ENCODE results near the gene FHL2. TPM values are rescaled to one million over a fixed set of nuclear protein-coding genes. Genes with fewer than 3 reads are reported as not detected.

Gene FHL2
- polyA plus RNA-seq, 4 donors = 29.1 to 37.9 (median 34.5) TPM

- no peak for DNase-seq (ENCODE audit: low read depth in 4 of 4, low spot score in 3 of 4)
These were observed 17.7 kb downstream of the FHL2 start for GRCh38 chr2:105381101-105381668.

GRCh38 chr2:105380432-105381100 lies 18.3 kb downstream of the FHL2 start:
- DNase-seq (ENCODE audit: low read depth in 4 of 4, low spot score in 3 of 4) = no peak

- DNase-seq (ENCODE audit: low read depth in 4 of 4, low spot score in 3 of 4) = no peak
These were observed 19.1 kb downstream of the FHL2 start for GRCh38 chr2:105379741-105380186.

DNA sequence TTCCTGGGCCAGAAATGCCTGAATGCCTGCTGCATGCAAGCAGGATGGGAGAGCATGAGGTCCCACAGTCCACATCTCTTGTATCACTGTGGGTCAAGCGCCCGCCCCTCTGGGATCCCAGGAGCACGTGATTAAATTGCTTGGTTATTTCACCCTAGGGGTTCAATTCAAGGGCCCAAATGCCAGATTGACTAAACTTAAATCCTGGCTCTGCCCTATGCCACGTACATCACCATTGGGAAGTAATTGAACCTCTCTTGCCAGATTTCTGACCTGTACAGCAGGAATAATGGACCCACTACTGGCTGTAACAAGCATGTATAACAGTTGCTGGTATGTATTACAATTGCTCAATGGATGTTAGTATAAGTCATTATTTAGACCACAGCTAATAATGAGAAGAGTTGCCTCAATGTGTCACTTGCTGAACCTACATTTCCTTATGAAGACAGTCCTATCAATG lies 19.9 kb downstream of the FHL2 start:
- no peak for DNase-seq (ENCODE audit: low read depth in 4 of 4, low spot score in 3 of 4)

DNA sequence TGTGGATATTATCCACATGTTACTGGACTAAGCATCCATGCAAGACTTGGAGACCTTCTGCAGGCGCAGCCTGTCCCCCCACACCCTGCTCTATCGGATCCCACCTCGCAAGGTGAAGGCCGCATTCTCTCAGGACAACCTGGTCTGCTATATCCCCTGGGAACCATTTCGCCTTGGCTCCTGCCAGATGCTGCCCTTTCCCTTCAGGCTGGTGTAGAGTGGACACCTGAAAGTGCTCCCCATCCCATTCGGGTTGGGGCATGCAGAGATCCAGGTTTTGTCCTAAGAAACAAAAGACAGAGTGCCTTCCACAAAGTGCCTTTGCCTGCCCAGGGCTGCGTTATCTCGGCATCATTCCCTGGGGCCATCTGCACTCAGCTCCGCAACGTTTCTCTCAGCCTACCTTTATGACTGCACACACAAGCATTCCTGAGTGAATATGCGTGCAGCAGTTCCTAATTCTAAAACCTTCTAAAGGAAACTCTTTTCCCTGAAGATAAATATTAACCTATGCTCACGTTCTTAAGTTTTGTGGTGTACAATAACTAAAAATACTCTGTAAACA lies 20.5 kb downstream of the FHL2 start:
- no peak for DNase-seq (ENCODE audit: low read depth in 4 of 4, low spot score in 3 of 4)

GRCh38 chr2:105377871-105378270 lies 21.0 kb downstream of the FHL2 start:
- no peak for DNase-seq (ENCODE audit: low read depth in 4 of 4, low spot score in 3 of 4)

GRCh38 chr2:105376789-105377240 lies 22.0 kb downstream of the FHL2 start:
- no peak for DNase-seq (ENCODE audit: low read depth in 4 of 4, low spot score in 3 of 4)

- DNase-seq (ENCODE audit: low read depth in 4 of 4, low spot score in 3 of 4) = no peak
These were observed 22.8 kb downstream of the FHL2 start for GRCh38 chr2:105376010-105376409.

- no peak for DNase-seq (ENCODE audit: low read depth in 4 of 4, low spot score in 3 of 4)
These were observed 23.8 kb downstream of the FHL2 start for GRCh38 chr2:105375001-105375561.

DNA sequence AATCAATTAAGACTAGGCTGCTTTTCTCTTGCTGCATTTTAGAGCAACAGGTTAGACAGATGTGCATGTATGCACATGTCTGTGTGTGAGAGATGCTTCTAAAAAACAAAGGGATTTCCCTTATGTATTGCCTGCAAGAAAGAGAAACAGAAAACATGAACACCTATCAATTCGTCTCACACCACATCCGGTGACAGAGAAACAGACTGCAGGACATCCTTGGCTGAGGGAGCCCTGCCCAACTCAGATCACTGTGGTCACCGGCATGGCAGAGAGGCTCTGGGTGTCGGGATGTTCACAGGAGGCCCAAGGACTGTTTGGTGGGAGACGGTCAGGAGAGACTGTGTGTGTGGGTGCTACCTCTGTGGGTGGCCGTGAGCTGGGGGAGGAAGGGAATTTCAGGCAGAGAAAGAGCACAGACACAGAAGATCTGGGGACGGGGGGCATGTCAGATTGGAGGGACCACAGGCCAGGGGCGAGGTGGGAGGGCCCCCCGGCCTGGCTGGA lies 24.9 kb downstream of the FHL2 start:
- no peak for DNase-seq (ENCODE audit: low read depth in 4 of 4, low spot score in 3 of 4)

- no peak for DNase-seq (ENCODE audit: low read depth in 4 of 4, low spot score in 3 of 4)
These were observed 25.5 kb downstream of the FHL2 start for GRCh38 chr2:105373344-105373781.

GRCh38 chr2:105371810-105372209 lies 27.0 kb downstream of the FHL2 start:
- no peak for DNase-seq (ENCODE audit: low read depth in 4 of 4, low spot score in 3 of 4)

DNA sequence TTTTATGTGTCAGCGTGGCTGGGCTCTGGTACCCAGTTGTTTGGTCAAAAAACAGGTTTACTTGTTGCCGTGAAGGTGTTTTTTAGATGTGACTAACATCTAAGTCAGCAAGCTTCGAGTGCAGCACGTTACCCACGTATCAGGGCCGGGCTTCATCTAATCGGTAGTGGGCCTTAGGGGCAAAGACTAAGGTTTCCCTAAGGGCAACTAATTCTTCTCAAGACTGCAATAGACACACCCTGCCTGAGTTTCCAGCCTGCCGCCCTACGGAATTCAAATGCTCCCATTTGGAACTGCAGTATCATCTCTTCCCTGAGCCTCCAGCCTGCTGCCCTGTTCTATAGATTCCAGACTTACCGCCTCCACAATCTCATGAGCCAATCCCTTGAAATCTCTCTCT lies 27.7 kb downstream of the FHL2 start:
- no peak for DNase-seq (ENCODE audit: low read depth in 4 of 4, low spot score in 3 of 4)

GRCh38 chr2:105369777-105370690 lies 28.8 kb downstream of the FHL2 start:
- DNase-seq (ENCODE audit: low read depth in 4 of 4, low spot score in 3 of 4) = peak; percentile 66 to 73 (median 70)

- DNase-seq (ENCODE audit: low read depth in 4 of 4, low spot score in 3 of 4) = no peak
These were observed 30.0 kb downstream of the FHL2 start for GRCh38 chr2:105368759-105369408.

GRCh38 chr2:105365206-105365605 lies 33.6 kb downstream of the FHL2 start:
- DNase-seq (ENCODE audit: low read depth in 4 of 4, low spot score in 3 of 4) = no peak

GRCh38 chr2:105364436-105365139 lies 34.3 kb downstream of the FHL2 start:
- no peak for DNase-seq (ENCODE audit: low read depth in 4 of 4, low spot score in 3 of 4)

GRCh38 chr2:105362862-105363591 lies 35.8 kb downstream of the FHL2 start:
- no peak for DNase-seq (ENCODE audit: low read depth in 4 of 4, low spot score in 3 of 4)
